IPS-18a (cell line): ENCODE results near the gene ATP2A1.
"Not testable (repeated sequence)": the region's sequence is repeated elsewhere in the genome, so short reads cannot be mapped to it uniquely, and the experiment has no call there.

ENCODE experiments used
- H3K27ac ChIP-seq: one replicate; pipeline ENCODE4 v1.5.1; 2013; ENCODE audit warnings: low read length
- H3K27me3 ChIP-seq: one replicate; pipeline ENCODE4 v1.6.1; 2013; ENCODE audit warnings: mild to moderate bottlenecking, low read length; ENCODE audit not compliant: control insufficient read depth, insufficient read depth
- H3K36me3 ChIP-seq: one replicate; pipeline ENCODE4 v1.6.1; 2013; ENCODE audit warnings: low read depth, low read length; ENCODE audit not compliant: control insufficient read depth
- H3K4me1 ChIP-seq: one replicate; pipeline ENCODE4 v1.6.1; 2013; ENCODE audit warnings: low read depth, low read length; ENCODE audit not compliant: control insufficient read depth
- H3K4me3 ChIP-seq: one replicate; pipeline ENCODE4 v1.5.1; 2013; ENCODE audit warnings: low read length
- H3K9ac ChIP-seq: one replicate; pipeline ENCODE4 v1.6.1; 2013; ENCODE audit warnings: mild to moderate bottlenecking, low read length, moderate library complexity
- H3K9me3 ChIP-seq: one replicate; pipeline ENCODE4 v1.6.1; 2013; ENCODE audit warnings: low read depth, low read length; ENCODE audit not compliant: control insufficient read depth

The ATP2A1 gene

GRCh38 chr16:28890355-28890754 lies 12.1 kb downstream of the ATP2A1 start:
- not testable (repeated sequence) for H3K36me3 ChIP-seq, H3K9ac ChIP-seq, H3K4me1 ChIP-seq, H3K27me3 ChIP-seq, H3K4me3 ChIP-seq, H3K9me3 ChIP-seq, H3K27ac ChIP-seq

- H3K27me3 ChIP-seq, result no peaks in the 10 kb centered on the region
- no peaks in the 10 kb centered on the region for H3K36me3 ChIP-seq
- no peak overlapping the region for H3K27ac ChIP-seq
- H3K4me1 ChIP-seq, result no peaks in the 10 kb centered on the region
- H3K9me3 ChIP-seq, result no peaks in the 10 kb centered on the region
- H3K9ac ChIP-seq, result no peak overlapping the region
- H3K4me3 ChIP-seq, result no peak overlapping the region
These were observed 13.9 kb downstream of the ATP2A1 start for GRCh38 chr16:28891964-28892890.

GRCh38 chr16:28893291-28893690 lies 15.0 kb downstream of the ATP2A1 start:
- no peaks in the 10 kb centered on the region for H3K36me3 ChIP-seq
- H3K27me3 ChIP-seq, result no peaks in the 10 kb centered on the region
- H3K27ac ChIP-seq, result no peak overlapping the region
- H3K9me3 ChIP-seq, result no peaks in the 10 kb centered on the region
- H3K9ac ChIP-seq, result no peak overlapping the region
- H3K4me3 ChIP-seq, result no peak overlapping the region
- H3K4me1 ChIP-seq, result no peaks in the 10 kb centered on the region

- no peaks in the 10 kb centered on the region for H3K27me3 ChIP-seq
- H3K4me1 ChIP-seq, result no peaks in the 10 kb centered on the region
- H3K36me3 ChIP-seq, result no peaks in the 10 kb centered on the region
- no peak overlapping the region for H3K9ac ChIP-seq
- no peaks in the 10 kb centered on the region for H3K9me3 ChIP-seq
- no peak overlapping the region for H3K4me3 ChIP-seq
- no peak overlapping the region for H3K27ac ChIP-seq
These were observed 17.3 kb downstream of the ATP2A1 start for GRCh38 chr16:28895609-28896008.

GRCh38 chr16:28897826-28898225 lies 19.5 kb downstream of the ATP2A1 start:
- H3K4me1 ChIP-seq, result no peaks in the 10 kb centered on the region

GRCh38 chr16:28898266-28898665 lies 20.0 kb downstream of the ATP2A1 start:
- no peaks in the 10 kb centered on the region for H3K4me1 ChIP-seq
- no peak overlapping the region for H3K9ac ChIP-seq
- no peak overlapping the region for H3K4me3 ChIP-seq
- H3K9me3 ChIP-seq, result no peaks in the 10 kb centered on the region
- H3K27ac ChIP-seq, result no peak overlapping the region
- no peaks in the 10 kb centered on the region for H3K27me3 ChIP-seq
- H3K36me3 ChIP-seq, result no peaks in the 10 kb centered on the region

More at GRCh38 chr16:28897826-28898225, 19.5 kb downstream of the ATP2A1 start:
- Histone ChIP-seq H3K9me3 (no peaks in the 10 kb centered on the region), H3K27me3 (no peaks in the 10 kb centered on the region), H3K9ac (no peak overlapping the region), H3K27ac (no peak overlapping the region), H3K36me3 (no peaks in the 10 kb centered on the region), H3K4me3 (no peak overlapping the region)

- no peak overlapping the region for H3K27ac ChIP-seq
- H3K9me3 ChIP-seq, result no peaks in the 10 kb centered on the region
- H3K4me3 ChIP-seq, result no peak overlapping the region
- no peak overlapping the region for H3K9ac ChIP-seq
- no peaks in the 10 kb centered on the region for H3K4me1 ChIP-seq
- H3K36me3 ChIP-seq, result no peaks in the 10 kb centered on the region
- no peaks in the 10 kb centered on the region for H3K27me3 ChIP-seq
These were observed 20.7 kb downstream of the ATP2A1 start for GRCh38 chr16:28898942-28899341.

- Histone ChIP-seq H3K36me3 (peaks cover 4% of the 10 kb centered on the region), H3K9me3 (no peaks in the 10 kb centered on the region), H3K9ac (no peak overlapping the region), H3K27me3 (no peaks in the 10 kb centered on the region), H3K4me1 (no peaks in the 10 kb centered on the region), H3K27ac (no peak overlapping the region), H3K4me3 (no peak overlapping the region)
These were observed 21.7 kb downstream of the ATP2A1 start for GRCh38 chr16:28899882-28900590.

- no peak overlapping the region for H3K27ac ChIP-seq
- H3K4me1 ChIP-seq, result no peaks in the 10 kb centered on the region
- no peak overlapping the region for H3K4me3 ChIP-seq
- H3K9me3 ChIP-seq, result no peaks in the 10 kb centered on the region
- H3K9ac ChIP-seq, result no peak overlapping the region
- no peaks in the 10 kb centered on the region for H3K27me3 ChIP-seq
- H3K36me3 ChIP-seq, result peaks cover 5% of the 10 kb centered on the region
These were observed 22.3 kb downstream of the ATP2A1 start for GRCh38 chr16:28900601-28901000.

GRCh38 chr16:28901862-28902261 lies 23.6 kb downstream of the ATP2A1 start:
- Histone ChIP-seq H3K9me3 (no peaks in the 10 kb centered on the region), H3K27me3 (no peaks in the 10 kb centered on the region)

GRCh38 chr16:28902909-28903308 lies 24.6 kb downstream of the ATP2A1 start:
- H3K36me3 ChIP-seq, result peaks cover 5% of the 10 kb centered on the region
- H3K27ac ChIP-seq, result no peak overlapping the region
- no peaks in the 10 kb centered on the region for H3K4me1 ChIP-seq
- no peak overlapping the region for H3K9ac ChIP-seq
- no peaks in the 10 kb centered on the region for H3K9me3 ChIP-seq
- no peaks in the 10 kb centered on the region for H3K27me3 ChIP-seq
- no peak overlapping the region for H3K4me3 ChIP-seq

More at GRCh38 chr16:28901862-28902261, 23.6 kb downstream of the ATP2A1 start:
- Histone ChIP-seq H3K9ac (no peak overlapping the region), H3K27ac (no peak overlapping the region), H3K4me3 (no peak overlapping the region), H3K4me1 (no peaks in the 10 kb centered on the region), H3K36me3 (peaks cover 5% of the 10 kb centered on the region)
